Mucosa of descending colon (tissue), 3 donors: ENCODE measurements around the gene DGAT2. TPM values are rescaled to one million over a fixed set of nuclear protein-coding genes. Genes with fewer than 3 reads are reported as not detected.
A peak's percentile ranks its signal among the peaks of the same experiment; 100 is the strongest.
"Not testable (repeated sequence)": the region's sequence is repeated elsewhere in the genome, so short reads cannot be mapped to it uniquely, and the experiment has no call there.

ENCODE experiments used
- ATAC-seq: fragments of 200-7000 bp; cut with Tn5 transposase; one replicate; pipeline ENCODE4 v1.9.1; 2020; ENCODE audit warnings: mild to moderate bottlenecking, moderate library complexity
- DNase-seq, 3 donors: peaks; one replicate each; pipeline ENCODE4 v3.0.0-alpha.2; 2020
- H3K36me3 ChIP-seq: fragments of 200-600 bp; one replicate; pipeline ENCODE4 v1.8.0; 2021; ENCODE audit warnings: low read depth, mild to moderate bottlenecking
- H3K4me1 ChIP-seq: fragments of 200-600 bp; one replicate; pipeline ENCODE4 v1.8.0; 2021; ENCODE audit warnings: low read depth, mild to moderate bottlenecking
- H3K4me3 ChIP-seq: fragments of 200-600 bp; one replicate; pipeline ENCODE4 v1.8.0; 2021; ENCODE audit warnings: mild to moderate bottlenecking
- H3K9me3 ChIP-seq: fragments of 200-600 bp; one replicate; pipeline ENCODE4 v1.8.0; 2021; ENCODE audit warnings: mild to moderate bottlenecking
- CTCF ChIP-seq: fragments of 200-600 bp; IDR thresholded peaks from one replicate; pipeline ENCODE4 v1.8.0; 2022; ENCODE audit warnings: antibody characterized with exemption, mild to moderate bottlenecking
- intact Hi-C, 2 donors: fragments of 100-400 bp; cut with DNase I in 1 of 2; cut with micrococcal nuclease in 1 of 2; formaldehyde crosslinking; loops; one replicate each; pipeline versions ENCODE4 v1.11.0 to v1.11.1; 2022; cut with DNase I, micrococcal nuclease
- total RNA-seq, 3 donors: library from RNA; stranded (reverse); fragmentation: NEBNext Ultra II Directional in 2 of 3; extraction: Animal tissue kit (Norgen Biotek cat#: 25700) in 2 of 3; gene quantifications; one replicate each; pipeline versions ENCODE4 v1.2.1 to v1.2.4, GENCODE V29; 2021 to 2023
- donor health status: DM: no; HTN: no; CAD: no; lungs with moderate emphysema.
- donor health status: DM: no; HTN: no; CAD: no.
- donor health status: DM: no; HTN: yes; CAD: no.

DGAT2 gene
- total RNA-seq, 3 donors from 2014 or later: 3.4 to 4.2 (median 3.5) TPM

DNA sequence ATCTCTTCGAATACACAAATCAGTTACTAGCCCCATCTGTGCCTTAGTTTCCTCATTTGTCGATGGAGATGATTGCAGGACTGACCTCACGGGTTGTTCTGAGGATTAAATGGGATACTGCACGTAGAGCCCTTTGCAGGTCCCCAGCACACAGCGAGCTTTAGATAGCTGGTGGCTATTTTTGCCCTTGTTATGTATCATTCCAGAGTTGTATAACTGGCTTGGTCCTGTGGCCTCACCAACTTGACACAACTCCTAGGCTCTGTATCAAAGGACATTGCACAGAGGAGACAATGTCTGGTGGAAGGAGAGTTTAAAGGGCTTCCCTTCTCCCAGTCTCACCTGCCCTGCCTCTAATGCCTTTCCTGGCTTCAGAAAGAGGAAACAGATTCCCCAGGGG lies 22.8 kb upstream of the DGAT2 start:
- no peaks in the 10 kb centered on the region for H3K9me3 ChIP-seq
- ATAC-seq: no peak
- no peak for DNase-seq
- H3K4me3 ChIP-seq: no peak overlapping the region
- intact Hi-C loops: no loop called here
- H3K36me3 ChIP-seq: no peaks in the 10 kb centered on the region
- no peaks in the 10 kb centered on the region for H3K4me1 ChIP-seq
- TF ChIP-seq CTCF: no peak

DNA sequence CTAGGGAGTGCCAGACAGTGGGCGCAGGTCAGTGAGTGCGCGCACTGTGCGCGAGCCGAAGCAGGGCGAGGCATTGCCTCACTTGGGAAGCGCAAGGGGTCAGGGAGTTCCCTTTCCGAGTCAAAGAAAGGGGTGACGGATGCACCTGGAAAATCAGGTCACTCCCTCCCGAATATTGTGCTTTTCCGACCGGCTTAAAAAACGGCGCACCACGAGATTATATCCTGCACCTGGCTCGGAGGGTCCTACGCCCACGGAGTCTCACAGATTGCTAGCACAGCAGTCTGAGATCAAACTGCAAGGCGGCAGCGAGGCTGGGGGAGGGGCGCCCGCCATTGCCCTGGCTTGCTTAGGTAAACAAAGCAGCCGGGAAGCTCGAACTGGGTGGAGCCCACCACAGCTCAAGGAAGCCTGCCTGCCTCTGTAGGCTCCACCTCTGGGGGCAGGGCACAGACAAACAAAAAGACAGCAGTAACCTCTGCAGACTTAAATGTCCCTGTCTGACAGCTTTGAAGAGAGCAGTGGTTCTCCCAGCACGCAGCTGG lies 19.8 kb upstream of the DGAT2 start:
- intact Hi-C loops, H3K4me1 ChIP-seq, H3K9me3 ChIP-seq, ATAC-seq, H3K36me3 ChIP-seq, H3K4me3 ChIP-seq: not testable (repeated sequence)
- DNase-seq: peak in 1 of 3 donors; percentile 30

DNA sequence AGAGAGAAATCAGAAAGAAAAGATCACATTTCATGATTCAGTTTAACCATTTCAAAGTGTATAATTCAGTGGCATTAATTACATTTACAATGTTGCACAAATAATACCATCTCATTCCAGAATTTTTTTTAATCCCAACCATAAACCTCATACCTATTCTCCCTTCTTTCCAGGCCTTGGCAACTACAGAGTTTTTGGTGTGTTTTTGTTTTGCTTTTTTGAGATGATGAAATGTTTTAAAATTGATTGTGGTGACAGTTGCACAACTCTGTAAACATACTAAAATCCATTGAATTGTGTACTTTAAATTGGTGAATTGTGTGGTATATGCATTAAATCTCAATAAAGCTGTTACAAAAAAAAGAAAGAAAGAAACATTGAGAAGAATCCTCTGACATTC lies 13.6 kb upstream of the DGAT2 start:
- H3K4me1 ChIP-seq, H3K4me3 ChIP-seq, H3K9me3 ChIP-seq, DNase-seq, H3K36me3 ChIP-seq, intact Hi-C loops, ATAC-seq: not testable (repeated sequence)

DNA sequence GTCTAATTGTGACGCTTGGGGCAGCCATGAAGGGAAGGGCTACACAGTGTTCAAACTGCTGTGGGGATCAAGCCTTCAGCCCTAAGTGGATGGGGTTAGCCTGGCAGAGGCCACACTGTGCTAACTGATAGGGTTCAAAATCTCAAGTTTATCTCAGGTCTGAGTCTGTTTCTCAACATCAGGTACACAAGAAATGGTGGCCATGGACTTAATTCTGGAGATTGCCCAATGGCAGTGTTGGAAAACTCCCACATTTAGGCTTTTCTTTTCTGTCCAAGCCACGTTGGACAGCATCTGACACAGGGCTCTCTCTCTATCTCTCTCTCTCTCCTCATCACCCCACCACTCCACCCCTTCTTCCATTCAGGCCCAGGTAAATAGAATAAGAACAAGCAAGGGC lies 10.9 kb upstream of the DGAT2 start:
- TF ChIP-seq CTCF: no peak
- no peak overlapping the region for H3K4me3 ChIP-seq
- H3K36me3 ChIP-seq: no peaks in the 10 kb centered on the region
- no peak for DNase-seq
- no peaks in the 10 kb centered on the region for H3K4me1 ChIP-seq
- H3K9me3 ChIP-seq: no peaks in the 10 kb centered on the region
- ATAC-seq: no peak
- intact Hi-C loops: no loop called here

- no peak for TF ChIP-seq CTCF
- intact Hi-C loops: no loop called here
- H3K4me3 ChIP-seq: no peak overlapping the region
- no peaks in the 10 kb centered on the region for H3K9me3 ChIP-seq
- no peaks in the 10 kb centered on the region for H3K4me1 ChIP-seq
- DNase-seq (no peak), ATAC-seq (peak; percentile 77)
- H3K36me3 ChIP-seq: no peaks in the 10 kb centered on the region
Observed at GRCh38 chr11:75759832-75760231, 8.7 kb upstream of the DGAT2 start.

DNA sequence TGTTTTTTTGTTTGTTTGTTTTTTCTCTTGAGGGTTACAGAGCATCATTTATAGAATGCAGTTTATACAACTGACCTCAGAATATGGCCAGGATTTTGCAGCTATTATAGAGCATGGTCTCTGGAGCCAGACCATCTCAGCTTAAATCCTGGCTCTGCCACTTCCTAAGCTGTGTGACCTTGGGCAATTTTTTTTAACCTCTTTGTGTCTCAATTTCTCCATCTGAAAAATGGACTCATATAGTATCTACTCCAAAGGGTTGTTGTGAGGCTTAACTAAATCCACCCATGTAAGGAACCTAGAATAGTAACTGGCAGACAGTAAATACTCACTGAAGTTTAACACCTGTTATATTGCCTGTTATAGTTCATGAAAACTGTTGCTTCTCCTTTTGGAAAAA lies 8.3 kb upstream of the DGAT2 start:
- Histone ChIP-seq H3K36me3 (no peaks in the 10 kb centered on the region), H3K4me1 (no peaks in the 10 kb centered on the region), H3K9me3 (no peaks in the 10 kb centered on the region), H3K4me3 (no peak overlapping the region)
- intact Hi-C loops: no loop called here
- TF ChIP-seq CTCF: no peak
- DNase-seq (no peak), ATAC-seq (no peak)
